ENCODE data around the gene ATP5F1D. TPM values are rescaled to one million over a fixed set of nuclear protein-coding genes. Genes with fewer than 3 reads are reported as not detected.

The ATP5F1D gene
- total and polyA plus RNA-seq, 2 of the 13 experiments (the other 11 are each of a cell fraction or from before 2014, with no cell fraction given), result 39.4 to 78.7 TPM

DNA sequence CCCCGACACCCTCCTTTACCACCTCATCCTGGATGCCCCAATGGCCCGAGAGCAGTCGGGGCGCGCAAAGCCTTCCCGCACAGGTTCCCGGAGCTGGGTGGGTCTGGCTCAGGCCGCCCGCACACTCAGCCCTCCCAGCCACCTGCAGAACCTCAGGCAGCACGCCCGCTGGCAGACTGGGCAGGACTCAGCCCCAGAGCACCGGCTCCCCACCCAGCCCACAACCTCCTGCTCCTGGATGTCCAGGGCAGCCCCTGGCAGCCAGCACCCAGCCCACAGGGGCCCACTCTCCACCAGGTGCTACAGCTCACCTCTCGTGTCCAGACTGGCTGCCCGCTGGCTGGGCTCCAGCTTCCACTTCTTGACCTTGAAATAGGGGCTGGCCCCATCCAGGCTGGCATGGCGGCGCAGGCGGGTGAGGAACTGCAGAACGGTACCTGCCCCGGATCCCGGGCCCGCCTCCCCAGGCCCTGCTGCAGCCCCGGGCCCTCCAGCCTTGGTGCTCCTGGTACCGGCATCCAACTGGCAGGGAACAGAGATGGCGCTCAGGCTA is 8.4 kb upstream of the ATP5F1D start:
- H2AFZ ChIP-seq (ENCODE audit: low read length), result no peak overlapping the region
- no peaks in the 10 kb centered on the region for H3K79me2 ChIP-seq (ENCODE audit: insufficient read depth, low read length)
- ATAC-seq (no peak; the same call in 2 of the 3 replicates), FAIRE-seq (no peak), DNase-seq (ENCODE audit: low spot score) (no peak)
- in situ Hi-C loops (cut with HindIII; ENCODE audit: extremely low pct_ligation_motif_present, low pct_unique_long_range_greater_than_20kb) (no loop called here), intact Hi-C loops (cut with micrococcal nuclease; ENCODE audit: unreplicated experiment) (no loop called here)
- ChIA-PET POLR2A (interaction anchor here (0.6 kb wide), 1 partner anchor 57 kb away, joined by 4 read pairs; no protein-coding TSS in a partner anchor), CTCF (ENCODE audit: low intra/inter-chr PET ratio, low total read pairs) (no interaction called here)
- H3K4me2 ChIP-seq (ENCODE audit: low read depth, low read length), result no peak overlapping the region
- H3K4me3 ChIP-seq (replicated peaks in 1 of 3; ENCODE audit: insufficient read depth in 1 of 3, low read depth in 2 of 3, low read length in 3 of 3), result no peak overlapping the region
- no TSS peak for BruUV-seq (replicated peaks)
- H3K36me3 ChIP-seq (replicated peaks in 1 of 2; ENCODE audit: control insufficient read depth in 1 of 2, insufficient read depth in 2 of 2, low read length in 2 of 2), result peaks cover 0 to 3% of the 10 kb centered on the region in 2 experiments; a peak in 1 of 5 replicates
- no peaks in the 10 kb centered on the region for H4K20me1 ChIP-seq (ENCODE audit: insufficient read depth, low read length)
- H3K27me3 ChIP-seq (ENCODE audit: control insufficient read depth in 1 of 2, insufficient read depth in 2 of 2, low read length in 2 of 2), result no peaks in the 10 kb centered on the region
- peaks cover 26% of the 10 kb centered on the region for H3K4me1 ChIP-seq (ENCODE audit: insufficient read depth, low read length)
- no peak overlapping the region for H3K9ac ChIP-seq (ENCODE audit: insufficient read depth, low read depth, low read length)
- 99% methylated on average over 11 of the region's 24 CpGs for WGBS (ENCODE audit: low lambda C conversion rate)
- H3K27ac ChIP-seq (ENCODE audit: extremely low read length, insufficient read depth, low read length), result no peak overlapping the region
- H3K9me3 ChIP-seq (ENCODE audit: low read length), result no peaks in the 10 kb centered on the region
- TF ChIP-seq IRF2 (CRISPR knock-in tag; IDR thresholded peaks at IDR 0.05) (no peak), ZNF83 (CRISPR knock-in tag; IDR thresholded peaks at IDR 0.05; ENCODE audit: borderline replicate concordance) (no peak), ZFP91 (CRISPR knock-in tag; IDR thresholded peaks at IDR 0.05; ENCODE audit: borderline replicate concordance) (peak; percentile 6; the same call in 1 of the 2 replicates), KIAA2018 (CRISPR knock-in tag; IDR thresholded peaks at IDR 0.05; ENCODE audit: borderline replicate concordance) (no peak), PPARG (CRISPR knock-in tag; conservative IDR thresholded peaks at IDR 0.05) (no peak), ZNF607 (CRISPR knock-in tag; IDR thresholded peaks at IDR 0.05; ENCODE audit: borderline replicate concordance) (no peak), ZBTB7B (CRISPR knock-in tag; IDR thresholded peaks at IDR 0.05) (no peak)
- TF ChIP-seq, protein P1, sequence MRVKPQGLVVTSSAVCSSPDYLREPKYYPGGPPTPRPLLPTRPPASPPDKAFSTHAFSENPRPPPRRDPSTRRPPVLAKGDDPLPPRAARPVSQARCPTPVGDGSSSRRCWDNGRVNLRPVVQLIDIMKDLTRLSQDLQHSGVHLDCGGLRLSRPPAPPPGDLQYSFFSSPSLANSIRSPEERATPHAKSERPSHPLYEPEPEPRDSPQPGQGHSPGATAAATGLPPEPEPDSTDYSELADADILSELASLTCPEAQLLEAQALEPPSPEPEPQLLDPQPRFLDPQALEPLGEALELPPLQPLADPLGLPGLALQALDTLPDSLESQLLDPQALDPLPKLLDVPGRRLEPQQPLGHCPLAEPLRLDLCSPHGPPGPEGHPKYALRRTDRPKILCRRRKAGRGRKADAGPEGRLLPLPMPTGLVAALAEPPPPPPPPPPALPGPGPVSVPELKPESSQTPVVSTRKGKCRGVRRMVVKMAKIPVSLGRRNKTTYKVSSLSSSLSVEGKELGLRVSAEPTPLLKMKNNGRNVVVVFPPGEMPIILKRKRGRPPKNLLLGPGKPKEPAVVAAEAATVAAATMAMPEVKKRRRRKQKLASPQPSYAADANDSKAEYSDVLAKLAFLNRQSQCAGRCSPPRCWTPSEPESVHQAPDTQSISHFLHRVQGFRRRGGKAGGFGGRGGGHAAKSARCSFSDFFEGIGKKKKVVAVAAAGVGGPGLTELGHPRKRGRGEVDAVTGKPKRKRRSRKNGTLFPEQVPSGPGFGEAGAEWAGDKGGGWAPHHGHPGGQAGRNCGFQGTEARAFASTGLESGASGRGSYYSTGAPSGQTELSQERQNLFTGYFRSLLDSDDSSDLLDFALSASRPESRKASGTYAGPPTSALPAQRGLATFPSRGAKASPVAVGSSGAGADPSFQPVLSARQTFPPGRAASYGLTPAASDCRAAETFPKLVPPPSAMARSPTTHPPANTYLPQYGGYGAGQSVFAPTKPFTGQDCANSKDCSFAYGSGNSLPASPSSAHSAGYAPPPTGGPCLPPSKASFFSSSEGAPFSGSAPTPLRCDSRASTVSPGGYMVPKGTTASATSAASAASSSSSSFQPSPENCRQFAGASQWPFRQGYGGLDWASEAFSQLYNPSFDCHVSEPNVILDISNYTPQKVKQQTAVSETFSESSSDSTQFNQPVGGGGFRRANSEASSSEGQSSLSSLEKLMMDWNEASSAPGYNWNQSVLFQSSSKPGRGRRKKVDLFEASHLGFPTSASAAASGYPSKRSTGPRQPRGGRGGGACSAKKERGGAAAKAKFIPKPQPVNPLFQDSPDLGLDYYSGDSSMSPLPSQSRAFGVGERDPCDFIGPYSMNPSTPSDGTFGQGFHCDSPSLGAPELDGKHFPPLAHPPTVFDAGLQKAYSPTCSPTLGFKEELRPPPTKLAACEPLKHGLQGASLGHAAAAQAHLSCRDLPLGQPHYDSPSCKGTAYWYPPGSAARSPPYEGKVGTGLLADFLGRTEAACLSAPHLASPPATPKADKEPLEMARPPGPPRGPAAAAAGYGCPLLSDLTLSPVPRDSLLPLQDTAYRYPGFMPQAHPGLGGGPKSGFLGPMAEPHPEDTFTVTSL (CRISPR knock-in tag; IDR thresholded peaks at IDR 0.05; ENCODE audit: borderline replicate concordance), result no peak

Measured in HepG2 (cell line).